Measurements from ENCODE around the gene CTIF.

CTIF gene

DNA sequence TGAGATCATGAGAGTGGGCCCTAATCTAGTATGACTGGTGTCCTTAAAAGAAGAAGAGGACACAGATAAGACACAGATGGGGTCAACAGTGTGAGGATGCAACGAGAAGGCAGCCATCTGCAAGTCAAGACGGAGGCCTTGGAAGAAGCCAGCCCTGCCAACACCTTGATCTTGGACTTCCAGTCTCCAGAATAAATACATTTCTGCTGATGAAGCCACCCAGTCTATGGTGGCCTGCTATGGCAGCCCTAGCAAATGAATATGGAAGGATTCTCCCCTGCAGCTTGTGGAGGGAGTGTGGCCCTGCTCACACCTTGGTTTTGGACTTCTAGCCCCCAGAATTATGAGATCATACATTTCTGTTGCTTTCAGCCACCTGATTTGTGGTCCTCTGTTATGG is 12.3 kb downstream of the CTIF start:
- no peak for DNase-seq (ENCODE audit: low spot score)

DNA sequence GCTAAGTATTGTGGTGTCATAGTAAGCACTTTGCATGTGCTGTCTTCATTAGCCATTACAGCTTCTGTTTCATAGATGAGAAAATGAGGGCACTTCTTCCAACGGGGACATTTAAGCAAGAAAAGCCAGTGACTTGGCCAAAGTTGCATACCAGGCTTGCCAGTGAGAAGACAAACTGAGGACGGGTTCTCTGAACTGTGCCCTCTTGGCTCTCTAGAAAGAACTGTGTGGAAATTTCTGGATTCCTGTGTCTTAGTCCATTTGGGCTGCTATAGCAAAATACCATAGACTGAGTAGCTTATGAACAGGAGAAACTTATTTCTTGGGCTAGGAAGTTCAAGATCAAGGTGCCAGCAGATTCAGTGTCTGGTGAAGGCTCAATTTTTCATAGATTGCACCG is 13.3 kb downstream of the CTIF start:
- no peak for DNase-seq (ENCODE audit: low spot score)

DNA sequence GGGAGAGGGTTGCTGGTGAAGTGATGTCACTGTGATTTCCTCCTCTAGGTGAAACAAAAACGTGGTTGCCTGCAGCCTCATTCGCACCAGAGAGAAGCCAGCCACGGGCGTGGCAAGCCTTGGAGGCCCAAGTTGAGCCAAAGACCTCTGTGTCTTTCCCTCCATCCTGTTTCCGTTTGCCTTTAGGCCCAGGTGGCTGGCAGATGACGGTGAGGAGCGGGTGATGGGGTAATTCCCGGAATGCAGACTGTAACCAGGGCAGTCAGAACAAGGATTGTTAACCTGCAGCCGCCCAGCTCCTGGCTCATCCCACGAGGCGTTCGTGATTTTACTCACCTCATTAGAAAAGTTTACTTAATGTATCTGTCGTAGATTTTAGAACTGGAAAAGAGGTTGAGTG is 14.4 kb downstream of the CTIF start:
- no peak for DNase-seq (ENCODE audit: low spot score)

DNA sequence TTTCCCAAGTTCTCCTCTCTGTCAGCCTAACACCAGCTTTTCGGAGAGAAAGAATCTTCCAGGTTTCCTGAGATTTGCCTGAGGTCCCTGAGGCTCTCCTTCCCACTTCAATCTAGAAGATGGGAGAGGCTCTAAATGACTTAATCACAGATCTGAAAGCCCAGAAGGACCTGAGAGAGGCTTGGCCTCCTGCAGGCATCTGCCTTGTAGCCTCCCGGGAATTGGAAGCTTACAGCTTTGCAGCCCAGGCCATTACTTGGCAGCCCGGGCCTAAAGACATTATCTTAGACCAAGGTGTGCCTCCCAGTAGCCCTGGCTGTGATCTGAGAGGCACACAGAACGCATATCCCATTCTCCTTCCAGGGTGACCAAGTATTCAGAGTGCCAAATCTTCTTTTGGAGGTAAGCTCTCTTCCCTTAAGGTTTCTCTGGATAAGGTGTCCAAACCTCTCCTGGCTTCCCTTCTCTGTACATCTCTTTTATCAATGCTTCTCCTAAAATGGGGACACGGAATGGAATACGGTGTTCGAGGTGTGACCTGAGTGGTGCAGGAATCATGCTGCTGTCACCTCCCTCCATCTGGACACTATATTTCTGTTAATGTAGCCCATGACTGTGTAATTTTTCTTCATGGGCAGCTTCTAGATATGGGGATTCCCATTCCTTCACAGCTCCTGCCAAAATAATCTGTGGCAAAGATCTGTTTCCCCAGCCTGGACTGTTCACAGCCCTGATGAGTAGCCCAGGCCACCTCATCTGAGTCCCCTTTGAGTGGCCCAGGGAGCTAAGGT is 16.0 kb downstream of the CTIF start:
- DNase-seq (ENCODE audit: low spot score), result no peak

DNA sequence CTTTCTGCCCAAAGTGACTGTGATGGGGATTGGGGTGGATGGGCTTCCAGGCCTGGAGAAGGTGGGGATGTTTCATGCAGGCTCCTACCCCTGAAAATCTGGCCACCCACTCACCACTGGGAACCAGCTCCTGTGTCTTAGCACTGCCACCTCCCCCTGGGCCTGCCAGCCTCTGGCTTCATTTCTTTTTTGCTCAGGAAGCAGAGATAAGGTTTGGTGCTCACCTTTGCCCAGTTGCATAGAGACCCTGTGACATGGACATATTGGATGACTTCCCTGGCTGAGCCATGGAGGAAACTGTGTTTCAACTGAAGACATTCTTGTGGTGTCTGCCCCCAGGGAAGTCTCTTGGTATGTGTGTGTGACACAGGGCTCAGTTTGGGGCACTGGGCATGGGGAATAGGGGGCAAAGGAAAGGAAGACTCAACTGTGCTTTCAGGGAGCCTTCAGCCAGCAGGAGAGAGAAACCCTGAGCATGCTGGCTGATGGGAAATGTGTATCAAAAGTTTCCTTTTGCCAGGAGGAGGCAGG is 16.7 kb downstream of the CTIF start:
- no peak for DNase-seq (ENCODE audit: low spot score)

DNA sequence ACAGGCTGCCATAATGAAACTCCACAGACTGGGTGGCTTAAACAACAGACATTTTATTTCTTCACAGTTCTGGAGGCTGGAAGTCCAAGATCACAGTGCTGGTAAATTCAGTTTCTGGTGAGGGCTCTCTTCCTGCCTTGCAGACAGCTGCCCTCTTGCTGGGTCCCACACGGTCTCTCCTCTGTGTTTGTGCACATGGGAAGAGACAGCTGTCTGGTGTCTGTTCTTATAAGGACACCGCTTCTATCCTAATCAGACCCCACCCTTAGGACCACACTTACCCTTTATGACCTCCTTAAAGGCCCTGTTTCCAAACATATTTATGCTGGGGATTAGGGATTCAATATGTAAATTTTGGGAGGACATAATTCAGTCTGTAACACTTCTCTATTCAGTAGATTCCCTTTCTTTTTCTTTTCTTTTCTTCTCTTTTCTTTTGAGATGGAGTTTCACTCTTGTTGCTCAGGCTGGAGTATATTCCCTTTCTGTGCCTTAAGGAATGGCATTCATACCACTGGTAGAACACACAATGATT is 18.9 kb downstream of the CTIF start:
- no peak for DNase-seq (ENCODE audit: low spot score)

DNA sequence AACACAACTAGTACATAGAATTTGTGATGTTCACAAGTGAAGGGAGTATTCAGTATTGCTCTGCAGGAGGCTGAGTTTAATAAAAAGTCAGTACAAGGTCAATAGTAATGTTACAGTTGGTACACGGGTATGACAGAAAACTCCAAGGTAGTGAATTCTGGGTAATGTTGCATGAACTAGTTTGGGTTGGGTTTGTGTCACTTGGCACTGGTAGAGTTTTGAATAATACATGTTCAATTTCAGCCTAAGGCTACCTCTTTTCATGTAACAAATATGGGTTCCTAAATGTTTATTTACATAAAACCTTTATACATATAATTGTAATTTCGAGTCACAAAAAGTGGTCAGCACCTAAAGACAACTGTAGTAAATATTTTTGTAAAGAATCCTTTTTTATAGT is 19.4 kb downstream of the CTIF start:
- no peak for DNase-seq (ENCODE audit: low spot score)

DNA sequence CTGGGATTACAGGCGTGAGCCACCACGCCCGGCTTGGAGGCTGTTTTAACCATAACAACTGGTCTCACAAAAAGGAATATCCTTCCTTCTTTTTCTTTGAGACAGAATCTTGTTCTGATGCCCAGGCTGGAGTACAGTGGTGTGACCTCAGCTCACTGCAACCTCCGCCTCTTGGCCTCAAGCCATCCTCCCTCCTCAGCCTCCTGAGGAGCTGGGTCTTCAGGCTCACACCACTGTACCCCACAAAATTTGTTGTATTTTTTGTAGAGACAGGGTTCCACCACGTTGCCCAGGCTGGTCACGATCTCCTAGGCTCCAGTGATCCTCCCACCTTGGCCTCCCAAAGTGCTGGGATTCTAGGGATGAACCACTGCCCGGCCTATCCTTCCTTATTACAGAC is 21.7 kb downstream of the CTIF start:
- DNase-seq (ENCODE audit: low spot score), result no peak

DNA sequence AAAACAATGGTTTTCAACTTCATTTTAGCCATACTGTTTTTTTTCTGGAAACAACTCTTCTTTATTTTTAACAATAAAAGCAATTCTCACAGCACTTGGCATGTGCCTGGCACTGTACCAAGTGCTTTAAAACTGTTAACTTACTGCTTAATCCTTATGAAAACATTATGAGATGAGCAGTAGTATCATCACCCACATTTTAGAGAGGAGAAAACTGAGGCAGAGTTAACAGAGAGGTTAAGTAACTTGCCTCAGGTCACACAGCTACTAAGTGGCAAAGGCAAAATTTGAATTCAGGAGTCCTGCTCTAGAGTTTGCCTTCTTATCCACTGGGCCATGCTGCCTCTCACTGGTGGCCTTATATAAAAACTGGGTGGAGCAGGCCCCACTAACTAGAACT is 23.2 kb downstream of the CTIF start:
- DNase-seq (ENCODE audit: low spot score), result no peak

DNA sequence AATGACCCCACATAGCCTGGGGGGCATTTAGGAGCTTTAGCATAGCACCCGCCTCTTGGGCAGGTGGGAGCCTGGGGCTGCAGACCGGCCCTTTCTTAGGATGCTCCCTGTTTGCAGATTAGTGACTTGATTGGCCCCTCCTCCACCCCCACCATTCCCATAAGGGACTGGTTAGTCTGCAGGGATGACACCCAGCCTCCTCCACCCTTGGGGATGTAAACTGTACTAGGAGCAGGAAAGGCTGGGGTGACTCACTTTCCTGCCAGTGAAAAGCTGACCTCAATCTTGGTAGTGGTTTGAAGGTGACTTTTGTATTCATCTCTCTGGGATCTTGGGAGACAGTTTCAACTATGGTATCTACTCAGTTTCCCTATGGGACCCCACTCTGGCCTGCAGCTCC is 24.2 kb downstream of the CTIF start:
- DNase-seq (ENCODE audit: low spot score), result peak; percentile 87

DNA sequence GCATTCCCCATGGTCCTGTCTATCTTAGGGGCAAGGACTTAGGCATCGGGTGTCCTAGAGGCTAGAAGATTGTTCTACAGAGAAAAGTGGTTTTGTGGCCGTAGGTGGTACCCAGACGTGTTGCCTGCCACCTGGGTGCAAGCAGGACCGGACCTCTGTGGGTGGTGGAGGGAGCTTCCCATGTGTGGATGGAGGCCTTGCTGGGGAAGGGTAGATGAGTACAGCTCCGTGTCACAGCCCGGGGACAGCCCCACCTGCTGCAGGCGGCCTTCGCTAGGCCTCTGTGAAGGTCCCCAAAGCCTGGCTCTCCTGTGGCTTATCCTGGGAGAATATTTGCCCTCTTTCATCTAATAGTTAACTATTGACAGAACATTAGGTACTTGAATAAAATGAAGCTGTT is 25.3 kb downstream of the CTIF start:
- DNase-seq (ENCODE audit: low spot score), result no peak

DNA sequence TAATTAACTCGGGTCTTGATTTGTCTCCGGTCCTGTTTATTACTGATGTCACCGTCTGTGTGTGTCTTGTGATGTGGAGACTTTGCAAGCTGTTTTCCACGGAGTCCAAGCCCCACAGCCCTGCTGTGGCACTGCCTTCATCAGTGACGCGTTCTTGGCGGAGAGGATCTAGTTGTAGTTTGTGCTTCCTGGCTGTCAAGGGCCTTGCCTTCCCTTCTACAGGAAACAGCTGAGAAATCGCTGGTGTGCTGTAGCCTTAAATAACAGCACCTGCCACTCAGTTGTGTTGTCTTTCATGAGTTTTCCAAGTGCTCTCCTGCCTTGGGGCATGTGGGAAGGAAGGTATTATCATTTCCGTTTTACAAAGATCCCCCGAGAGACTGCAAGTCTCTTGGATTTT is 26.3 kb downstream of the CTIF start:
- DNase-seq (ENCODE audit: low spot score), result no peak

DNA sequence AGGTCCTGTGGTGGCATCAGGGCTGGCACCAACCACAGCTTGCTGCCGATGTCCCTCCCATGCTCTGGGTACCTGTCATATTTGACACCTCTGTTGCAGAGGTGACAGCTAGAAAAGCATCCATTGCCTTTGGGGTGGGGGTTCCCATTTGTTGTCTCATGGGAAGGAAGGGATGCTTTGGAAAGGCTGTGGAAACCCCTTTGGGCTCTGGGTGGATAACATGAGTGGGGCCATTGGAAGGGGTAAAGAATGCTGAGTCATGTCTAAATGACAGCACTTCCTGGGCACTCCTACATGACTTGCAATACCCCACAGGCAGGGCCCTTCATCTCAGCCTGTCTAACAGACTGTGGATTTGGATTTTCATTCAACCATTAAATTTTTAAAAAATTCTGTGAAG is 27.8 kb downstream of the CTIF start:
- no peak for DNase-seq (ENCODE audit: low spot score)

DNA sequence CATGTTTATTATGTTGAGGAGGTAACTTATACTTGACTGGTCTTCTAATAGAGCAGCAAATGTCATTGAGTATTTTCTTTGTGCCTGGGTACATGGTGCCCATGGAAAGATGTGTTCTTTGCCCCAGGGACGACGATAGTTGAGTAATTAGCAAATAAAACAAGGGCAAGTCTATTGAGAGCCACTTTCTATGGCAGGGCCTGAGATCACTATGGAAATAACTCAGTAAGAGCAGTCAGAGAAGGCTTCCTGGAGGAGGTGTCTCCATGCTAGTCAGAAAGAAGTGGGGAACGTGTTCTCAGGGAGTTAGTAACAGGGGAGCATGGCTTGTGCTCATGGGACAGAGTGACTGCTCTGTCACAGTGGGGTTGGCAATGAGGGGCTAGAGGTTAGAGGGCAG is 28.6 kb downstream of the CTIF start:
- no peak for DNase-seq (ENCODE audit: low spot score)

DNA sequence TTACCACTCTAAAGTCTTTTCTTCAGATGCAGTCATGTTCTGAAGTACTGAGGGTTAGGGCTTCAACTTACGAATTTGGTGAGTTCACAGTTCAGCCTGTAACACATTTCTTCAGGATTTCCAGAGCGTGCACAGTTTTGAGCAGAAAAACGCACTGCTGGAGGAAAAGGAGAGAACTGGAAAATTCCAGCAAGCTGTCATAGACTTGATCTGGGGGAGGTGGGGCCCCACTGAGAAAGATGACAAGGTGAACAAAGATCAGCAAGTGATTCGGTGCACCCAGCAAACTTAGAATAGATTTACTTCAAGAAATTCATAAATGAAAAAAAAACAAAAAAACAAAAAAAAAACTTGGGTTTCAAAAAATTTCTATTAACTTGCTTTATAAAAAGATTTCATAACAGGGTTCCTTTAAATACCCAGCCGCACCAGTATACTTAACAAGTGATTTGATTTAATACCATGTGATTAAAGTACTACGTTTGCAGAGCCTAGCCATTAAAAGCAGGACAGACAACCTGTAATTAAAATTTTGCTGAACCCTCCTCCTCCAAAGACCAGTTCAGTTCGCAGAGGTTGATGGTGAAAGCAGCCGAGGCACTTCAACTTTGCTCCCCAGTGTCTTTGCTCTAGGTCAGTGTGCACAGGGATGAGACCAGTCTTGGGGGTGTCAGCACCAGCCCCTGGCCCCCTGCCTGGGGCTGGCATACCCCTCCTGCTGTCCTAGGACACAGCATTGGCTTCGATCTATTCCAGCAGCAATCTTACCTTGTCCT is 30.5 kb downstream of the CTIF start:
- no peak for DNase-seq (ENCODE audit: low spot score)

DNA sequence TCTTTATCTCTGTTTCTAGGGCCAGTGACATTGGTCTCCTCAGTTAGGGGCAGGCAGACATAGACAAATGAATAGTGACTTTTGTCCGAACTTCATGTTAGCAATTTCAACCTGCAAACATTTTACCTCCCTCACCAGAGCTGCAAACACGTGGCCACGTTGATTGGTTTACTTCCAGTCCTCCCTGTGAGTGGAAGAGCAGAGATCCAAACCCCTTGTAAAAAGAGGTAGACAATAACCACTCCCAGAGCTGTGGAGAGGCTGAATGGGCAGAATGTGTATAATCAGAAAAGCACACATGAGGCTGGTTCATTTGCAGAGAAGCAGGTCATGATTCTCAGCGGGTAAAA is 31.1 kb downstream of the CTIF start:
- no peak for DNase-seq (ENCODE audit: low spot score)

DNA sequence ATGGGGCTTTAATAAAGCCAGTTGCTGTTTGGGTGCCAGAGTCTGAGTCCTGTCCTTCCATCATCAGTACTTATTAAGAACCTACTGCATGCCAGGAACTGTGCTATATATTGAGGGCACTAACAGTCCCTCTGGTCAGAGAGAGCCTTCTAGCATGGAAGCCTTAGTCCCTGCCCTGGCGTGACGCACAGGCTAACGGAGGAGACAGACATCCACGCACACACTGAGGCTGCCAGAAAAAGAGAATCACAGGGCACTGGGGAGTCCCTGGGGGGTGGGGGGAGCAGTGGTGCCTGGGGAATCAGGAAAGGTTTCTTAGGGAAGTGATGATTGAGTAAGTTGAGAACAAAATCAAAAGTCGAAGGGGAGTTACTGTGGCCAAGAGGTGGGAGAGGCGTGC is 31.5 kb downstream of the CTIF start:
- DNase-seq (ENCODE audit: low spot score), result no peak

DNA sequence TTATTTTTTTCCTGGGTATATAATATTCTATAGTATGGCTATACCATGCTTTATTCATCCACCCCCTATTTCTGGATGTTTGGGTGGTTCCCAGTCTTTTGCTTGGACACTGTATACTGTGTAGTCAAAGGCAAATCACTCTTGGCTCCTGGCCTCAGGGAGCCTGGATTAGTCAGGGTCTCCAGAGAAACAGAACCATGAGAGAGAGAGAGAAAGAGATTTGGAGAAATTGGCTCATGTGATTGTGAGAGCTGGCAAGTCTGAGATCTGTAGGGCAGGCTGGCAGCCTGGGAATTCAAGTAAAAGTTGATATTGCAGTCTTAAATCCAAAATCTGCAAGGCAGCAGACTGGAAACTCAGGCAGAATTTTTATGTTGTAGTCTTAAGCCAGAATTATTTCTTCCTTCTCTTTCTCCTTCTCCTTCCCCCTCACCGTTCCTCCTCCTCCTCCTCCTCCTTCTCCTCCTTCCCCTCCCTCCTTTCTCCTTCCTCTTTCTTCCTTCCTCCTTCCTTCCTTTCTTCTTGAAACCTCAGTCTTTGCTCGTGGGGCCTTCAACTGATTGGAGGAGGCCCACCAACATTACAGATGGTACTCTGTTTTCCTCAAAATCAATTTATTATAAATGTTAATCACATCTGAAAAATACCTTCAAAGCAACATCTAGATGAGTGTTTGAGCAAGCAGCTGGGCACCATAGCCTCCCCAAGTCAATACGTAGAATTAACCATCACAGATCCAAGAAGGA is 33.0 kb downstream of the CTIF start:
- no peak for DNase-seq (ENCODE audit: low spot score)

DNA sequence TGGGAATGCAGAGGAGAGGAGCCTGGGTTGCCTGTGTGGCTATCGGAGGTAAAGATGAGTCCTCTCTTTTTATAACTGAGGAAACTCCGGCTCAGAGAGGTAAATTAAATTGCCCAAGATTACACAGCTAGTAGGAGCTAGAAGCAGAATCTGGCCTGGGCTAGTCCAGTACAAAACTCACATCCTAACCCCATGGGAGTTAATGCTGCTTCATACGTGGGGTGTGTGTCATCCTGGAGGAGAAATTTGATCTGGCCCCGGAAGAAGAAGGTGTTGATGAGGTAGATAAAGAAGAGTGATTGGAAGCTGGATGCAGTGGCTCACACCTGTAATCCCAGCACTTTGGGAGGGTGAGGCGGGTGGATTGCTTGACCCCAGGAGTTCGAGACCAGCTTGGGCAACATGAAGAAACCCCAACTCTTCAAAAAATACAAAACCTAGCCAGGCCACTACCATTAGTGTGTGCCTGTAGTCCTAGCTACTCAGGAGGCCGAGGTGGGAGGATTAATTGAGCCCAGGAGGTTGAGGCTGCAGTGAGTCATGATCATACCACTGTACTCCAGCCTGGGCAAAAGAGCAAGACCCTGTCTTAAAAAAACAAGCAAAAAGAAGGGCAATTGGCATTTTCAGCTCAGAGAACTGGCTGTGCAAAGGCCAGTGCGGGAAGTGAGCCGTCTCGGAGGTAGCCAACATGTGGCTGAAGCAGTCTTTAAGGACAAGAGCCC is 33.7 kb downstream of the CTIF start:
- DNase-seq (ENCODE audit: low spot score), result no peak

DNA sequence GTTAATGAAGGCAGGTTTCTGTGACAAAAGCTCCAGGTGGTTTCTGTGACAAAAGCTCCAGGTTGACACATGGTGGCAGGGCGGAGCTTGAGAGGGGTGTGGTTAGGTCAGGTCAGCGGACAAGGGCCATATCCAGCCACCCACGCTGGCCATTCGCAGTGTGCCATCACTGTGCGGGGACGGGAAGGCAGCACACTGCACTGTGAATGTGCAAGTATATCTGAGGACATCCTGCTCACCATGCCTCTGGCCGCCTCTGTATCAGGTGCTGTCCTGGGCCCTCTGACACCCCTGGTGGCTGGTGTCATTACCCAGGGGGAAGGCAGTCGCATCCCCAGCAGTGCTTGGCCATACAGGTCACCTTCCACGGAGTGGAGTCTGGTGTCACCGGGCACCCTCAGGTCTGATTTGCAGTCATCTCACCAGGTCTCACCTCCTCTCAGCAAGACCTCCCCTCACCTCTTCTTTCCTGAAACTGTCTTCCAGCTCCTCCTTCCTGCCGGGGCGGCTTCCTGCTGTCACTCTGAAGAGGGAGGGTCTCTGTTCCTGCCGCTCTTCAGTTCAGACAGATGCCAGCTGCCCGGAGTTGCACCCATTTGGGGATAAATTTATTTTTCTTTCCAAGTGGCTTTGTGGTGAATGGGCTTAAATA is 34.9 kb downstream of the CTIF start:
- DNase-seq (ENCODE audit: low spot score), result no peak

DNA sequence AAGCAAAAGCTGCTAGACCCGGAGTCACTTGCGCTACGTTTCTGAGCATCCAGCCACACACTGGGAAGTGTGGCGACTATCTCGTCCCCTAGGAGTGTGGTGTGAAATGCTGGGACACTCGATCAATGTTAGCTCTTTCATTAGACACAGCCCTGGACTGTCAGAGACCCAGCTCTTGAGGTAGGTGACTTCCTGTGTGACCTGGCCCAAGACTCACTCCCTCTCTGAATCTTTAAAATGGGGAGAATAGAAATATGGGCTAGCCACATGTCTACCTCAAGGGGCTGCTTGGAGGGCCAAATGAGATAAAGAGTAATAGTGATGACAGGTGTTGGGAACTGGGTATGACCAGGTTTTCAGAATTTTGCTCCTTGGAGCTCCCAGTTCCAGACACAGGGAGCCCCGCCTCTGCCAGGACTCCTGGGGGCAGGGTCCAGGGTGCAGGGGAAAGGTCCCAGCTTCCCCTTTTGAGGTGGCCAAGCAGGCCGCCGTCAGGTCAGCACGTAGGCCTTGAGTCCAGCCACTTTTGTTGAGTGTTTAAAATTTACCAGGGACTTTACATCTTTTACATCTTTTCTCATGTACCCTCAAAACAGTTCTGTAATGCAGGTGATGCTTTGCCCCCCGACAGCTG is 36.0 kb downstream of the CTIF start:
- no peak for DNase-seq (ENCODE audit: low spot score)

Measured in AG08395 (cell line).